ENCODE results near the gene FAM210A.

DNA sequence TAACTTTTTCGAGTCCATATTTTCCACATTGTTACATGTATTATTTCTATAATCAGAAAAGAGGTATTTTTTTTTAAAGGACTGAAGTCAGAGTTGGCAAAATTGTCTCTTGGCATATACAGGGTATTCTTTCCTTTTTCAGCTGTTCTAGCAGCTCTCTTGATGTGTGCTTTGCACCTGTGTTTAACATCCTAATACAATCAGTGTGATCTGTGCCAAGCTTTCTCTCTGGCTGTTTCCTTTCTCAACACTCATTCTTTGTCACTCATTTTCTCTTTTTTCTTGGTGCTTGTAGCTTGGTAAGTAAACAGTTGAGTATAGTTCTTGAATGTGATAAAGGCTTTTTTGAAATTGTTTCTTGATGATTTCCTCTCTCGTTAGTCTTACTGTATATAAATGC lies 9.3 kb upstream of the FAM210A start:
- TF ChIP-seq, protein P1, sequence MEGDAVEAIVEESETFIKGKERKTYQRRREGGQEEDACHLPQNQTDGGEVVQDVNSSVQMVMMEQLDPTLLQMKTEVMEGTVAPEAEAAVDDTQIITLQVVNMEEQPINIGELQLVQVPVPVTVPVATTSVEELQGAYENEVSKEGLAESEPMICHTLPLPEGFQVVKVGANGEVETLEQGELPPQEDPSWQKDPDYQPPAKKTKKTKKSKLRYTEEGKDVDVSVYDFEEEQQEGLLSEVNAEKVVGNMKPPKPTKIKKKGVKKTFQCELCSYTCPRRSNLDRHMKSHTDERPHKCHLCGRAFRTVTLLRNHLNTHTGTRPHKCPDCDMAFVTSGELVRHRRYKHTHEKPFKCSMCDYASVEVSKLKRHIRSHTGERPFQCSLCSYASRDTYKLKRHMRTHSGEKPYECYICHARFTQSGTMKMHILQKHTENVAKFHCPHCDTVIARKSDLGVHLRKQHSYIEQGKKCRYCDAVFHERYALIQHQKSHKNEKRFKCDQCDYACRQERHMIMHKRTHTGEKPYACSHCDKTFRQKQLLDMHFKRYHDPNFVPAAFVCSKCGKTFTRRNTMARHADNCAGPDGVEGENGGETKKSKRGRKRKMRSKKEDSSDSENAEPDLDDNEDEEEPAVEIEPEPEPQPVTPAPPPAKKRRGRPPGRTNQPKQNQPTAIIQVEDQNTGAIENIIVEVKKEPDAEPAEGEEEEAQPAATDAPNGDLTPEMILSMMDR (conservative IDR thresholded peaks at IDR 0.05; ENCODE audit: low read length), result no peak
- TF ChIP-seq EZH2phosphoT487 (IDR thresholded peaks at IDR 0.05; ENCODE audit: borderline replicate concordance, low read depth, low read length), result no peak
